NCI-H1048 (cell line): ENCODE data around the gene PDE4B.
"Not testable (repeated sequence)": the region's sequence is repeated elsewhere in the genome, so short reads cannot be mapped to it uniquely, and the experiment has no call there.

Experiments used
- DNase-seq: peaks from one replicate; lab custom pipeline; 2025; lab: John Stamatoyannopoulos, UW

PDE4B gene

GRCh38 chr1:65814752-65815151, 22.1 kb downstream of the PDE4B start:
- no peak for DNase-seq

- no peak for DNase-seq
Observed at GRCh38 chr1:65817891-65818290, 25.2 kb downstream of the PDE4B start.

GRCh38 chr1:65818966-65819365, 26.3 kb downstream of the PDE4B start:
- no peak for DNase-seq

- no peak for DNase-seq
Observed at GRCh38 chr1:65820983-65821382, 28.3 kb downstream of the PDE4B start.

GRCh38 chr1:65821386-65821785, 28.7 kb downstream of the PDE4B start:
- no peak for DNase-seq

- DNase-seq = no peak
Observed at GRCh38 chr1:65824103-65824502, 31.4 kb downstream of the PDE4B start.

GRCh38 chr1:65825741-65826140, 33.0 kb downstream of the PDE4B start:
- no peak for DNase-seq

GRCh38 chr1:65826782-65827181, 34.1 kb downstream of the PDE4B start:
- DNase-seq = no peak

- no peak for DNase-seq
Observed at GRCh38 chr1:65827346-65827745, 34.7 kb downstream of the PDE4B start.

- DNase-seq = no peak
Observed at GRCh38 chr1:65830306-65830705, 37.6 kb downstream of the PDE4B start.

- no peak for DNase-seq
Observed at GRCh38 chr1:65832296-65832695, 39.6 kb downstream of the PDE4B start.

- DNase-seq = no peak
Observed at GRCh38 chr1:65836686-65837085, 44.0 kb downstream of the PDE4B start.

- no peak for DNase-seq
Observed at GRCh38 chr1:65840683-65841082, 48.0 kb downstream of the PDE4B start.

GRCh38 chr1:65844296-65844695, 51.6 kb downstream of the PDE4B start:
- DNase-seq = no peak

- no peak for DNase-seq
Observed at GRCh38 chr1:65844821-65845534, 52.3 kb downstream of the PDE4B start.

- no peak for DNase-seq
Observed at GRCh38 chr1:65845535-65846060, 52.9 kb downstream of the PDE4B start.

GRCh38 chr1:65846866-65847265, 54.2 kb downstream of the PDE4B start:
- no peak for DNase-seq

GRCh38 chr1:65850281-65850680, 57.6 kb downstream of the PDE4B start:
- DNase-seq = no peak

GRCh38 chr1:65856591-65856990, 63.9 kb downstream of the PDE4B start:
- DNase-seq = not testable (repeated sequence)

GRCh38 chr1:65866439-65866838, 73.7 kb downstream of the PDE4B start:
- DNase-seq = no peak

GRCh38 chr1:65872301-65872700, 79.6 kb downstream of the PDE4B start:
- DNase-seq = no peak

GRCh38 chr1:65878342-65878741, 85.6 kb downstream of the PDE4B start:
- DNase-seq = not testable (repeated sequence)

- no peak for DNase-seq
Observed at GRCh38 chr1:65880611-65881010, 87.9 kb downstream of the PDE4B start.

- no peak for DNase-seq
Observed at GRCh38 chr1:65881067-65881594, 88.4 kb downstream of the PDE4B start.
